Hypothalamus (tissue), 51 donors: ENCODE results near the gene TBCEL.
"Not testable (repeated sequence)": the region's sequence is repeated elsewhere in the genome, so short reads cannot be mapped to it uniquely, and the experiment has no call there.

Experiments
- DNase-seq, 51 donors: peaks; one replicate each; lab custom pipeline; 2025; lab: John Stamatoyannopoulos, UW

Gene TBCEL

GRCh38 chr11:121024989-121025388, 1.1 kb downstream of the TBCEL start:
- no peak for DNase-seq

- no peak for DNase-seq
These were observed 5.3 kb downstream of the TBCEL start for GRCh38 chr11:121029153-121029552.

- no peak for DNase-seq
These were observed 6.0 kb downstream of the TBCEL start for GRCh38 chr11:121029813-121030445.

GRCh38 chr11:121031167-121031566, 7.3 kb downstream of the TBCEL start:
- no peak for DNase-seq

- not testable (repeated sequence) for DNase-seq
These were observed 7.7 kb downstream of the TBCEL start for GRCh38 chr11:121031648-121032047.

- no peak for DNase-seq
These were observed 8.6 kb downstream of the TBCEL start for GRCh38 chr11:121032546-121032945.

GRCh38 chr11:121033635-121034034, 9.7 kb downstream of the TBCEL start:
- DNase-seq = no peak

GRCh38 chr11:121035169-121035755, 11.4 kb downstream of the TBCEL start:
- no peak for DNase-seq

- DNase-seq = no peak
These were observed 11.9 kb downstream of the TBCEL start for GRCh38 chr11:121035780-121036179.

GRCh38 chr11:121037016-121037415, 13.1 kb downstream of the TBCEL start:
- DNase-seq = no peak

- no peak for DNase-seq
These were observed 14.9 kb downstream of the TBCEL start for GRCh38 chr11:121038648-121039409.

- no peak for DNase-seq
These were observed 16.2 kb downstream of the TBCEL start for GRCh38 chr11:121039971-121040613.

- DNase-seq = no peak
These were observed 16.7 kb downstream of the TBCEL start for GRCh38 chr11:121040614-121041002.

- DNase-seq = no peak
These were observed 17.2 kb downstream of the TBCEL start for GRCh38 chr11:121041072-121041471.

GRCh38 chr11:121042296-121042695, 18.4 kb downstream of the TBCEL start:
- DNase-seq = no peak

- DNase-seq = no peak
These were observed 24.0 kb downstream of the TBCEL start for GRCh38 chr11:121047926-121048325.

GRCh38 chr11:121048464-121049233, 24.7 kb downstream of the TBCEL start:
- no peak for DNase-seq

- DNase-seq = no peak
These were observed 29.3 kb downstream of the TBCEL start for GRCh38 chr11:121053244-121053643.

GRCh38 chr11:121054266-121054665, 30.4 kb downstream of the TBCEL start:
- DNase-seq = no peak

GRCh38 chr11:121055076-121055475, 31.2 kb downstream of the TBCEL start:
- no peak for DNase-seq

GRCh38 chr11:121057922-121058321, 34.0 kb downstream of the TBCEL start:
- DNase-seq = no peak
